ENCODE results near the gene DUS1L. TPM values are rescaled to one million over a fixed set of nuclear protein-coding genes. Genes with fewer than 3 reads are reported as not detected.

The DUS1L gene
- 100 to 1,000 TPM; 175 to 190 TPM for total RNA-seq

- H3K27ac Mint-ChIP-seq, result peak within 1 kb of the TSS; percentile 88
- H3K9me3 Mint-ChIP-seq, result no peaks in the 10 kb centered on the region
- peak within 1 kb of the TSS; percentile 85 for H3K4me3 Mint-ChIP-seq
- DNase-seq, result peak; percentile 81
- peaks cover 8% of the 10 kb centered on the region for H3K4me1 Mint-ChIP-seq
- no peaks in the 10 kb centered on the region for H3K27me3 Mint-ChIP-seq
- H3K36me3 Mint-ChIP-seq, result peaks cover 2% of the 10 kb centered on the region
Observed at GRCh38 chr17:82065638-82066303, at the start of gene DUS1L. Gene DUS1L (minus strand): TSS chr17:82065804. CDS start chr17:82065059, 745 bp downstream.

GRCh38 chr17:82114872-82115271, 49.3 kb upstream of the DUS1L start:
- H3K4me3 Mint-ChIP-seq, result no peak overlapping the region
- no peaks in the 10 kb centered on the region for H3K9me3 Mint-ChIP-seq
- H3K27me3 Mint-ChIP-seq, result no peaks in the 10 kb centered on the region
- no peaks in the 10 kb centered on the region for H3K36me3 Mint-ChIP-seq
- H3K27ac Mint-ChIP-seq, result no peak overlapping the region
- no peak for DNase-seq
- peaks cover 19% of the 10 kb centered on the region for H3K4me1 Mint-ChIP-seq

- H3K4me3 Mint-ChIP-seq, result no peak overlapping the region
Observed at GRCh38 chr17:82114447-82114846, 48.8 kb upstream of the DUS1L start.

GRCh38 chr17:82113941-82114340, 48.3 kb upstream of the DUS1L start:
- Mint-ChIP-seq H3K4me1 (peaks cover 12% of the 10 kb centered on the region), H3K27ac (no peak overlapping the region), H3K27me3 (no peaks in the 10 kb centered on the region), H3K9me3 (no peaks in the 10 kb centered on the region), H3K36me3 (no peaks in the 10 kb centered on the region), H3K4me3 (no peak overlapping the region)
- no peak for DNase-seq

More at GRCh38 chr17:82114447-82114846, 48.8 kb upstream of the DUS1L start:
- DNase-seq, result no peak
- H3K4me1 Mint-ChIP-seq, result peaks cover 15% of the 10 kb centered on the region
- H3K27ac Mint-ChIP-seq, result no peak overlapping the region
- H3K36me3 Mint-ChIP-seq, result no peaks in the 10 kb centered on the region
- no peaks in the 10 kb centered on the region for H3K9me3 Mint-ChIP-seq
- H3K27me3 Mint-ChIP-seq, result no peaks in the 10 kb centered on the region

GRCh38 chr17:82113422-82113821, 47.8 kb upstream of the DUS1L start:
- H3K27ac Mint-ChIP-seq, result no peak overlapping the region

GRCh38 chr17:82112914-82113311, 47.3 kb upstream of the DUS1L start:
- Mint-ChIP-seq H3K27me3 (no peaks in the 10 kb centered on the region), H3K4me3 (no peak overlapping the region), H3K4me1 (peaks cover 9% of the 10 kb centered on the region), H3K27ac (no peak overlapping the region), H3K9me3 (no peaks in the 10 kb centered on the region), H3K36me3 (no peaks in the 10 kb centered on the region)
- no peak for DNase-seq

More at GRCh38 chr17:82113422-82113821, 47.8 kb upstream of the DUS1L start:
- H3K9me3 Mint-ChIP-seq, result no peaks in the 10 kb centered on the region
- no peak overlapping the region for H3K4me3 Mint-ChIP-seq
- peaks cover 9% of the 10 kb centered on the region for H3K4me1 Mint-ChIP-seq
- no peak for DNase-seq
- H3K27me3 Mint-ChIP-seq, result no peaks in the 10 kb centered on the region
- H3K36me3 Mint-ChIP-seq, result no peaks in the 10 kb centered on the region

- no peak overlapping the region for H3K4me3 Mint-ChIP-seq
- peaks cover 12% of the 10 kb centered on the region for H3K4me1 Mint-ChIP-seq
Observed at GRCh38 chr17:82112181-82112913, 46.7 kb upstream of the DUS1L start.

DNA sequence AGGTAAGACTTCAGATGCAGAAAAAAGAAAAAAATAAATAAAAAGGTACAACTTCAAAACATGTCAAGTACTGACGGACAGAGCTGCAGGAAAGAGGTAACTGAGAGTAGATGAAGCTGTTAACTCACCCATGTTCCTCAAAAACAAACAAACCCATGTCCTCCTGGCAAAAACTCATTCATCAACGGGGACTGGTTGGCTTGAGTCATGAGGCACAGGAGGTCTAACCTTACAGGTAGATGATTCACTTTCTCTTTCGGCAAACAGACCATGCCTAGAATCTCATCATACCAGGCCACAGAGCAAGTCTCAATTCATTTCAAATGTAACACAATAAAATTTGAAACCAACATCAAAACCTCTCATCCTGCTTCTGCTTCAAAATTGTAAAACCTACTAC, 44.7 kb upstream of the DUS1L start:
- Mint-ChIP-seq H3K4me3 (no peak overlapping the region), H3K9me3 (no peaks in the 10 kb centered on the region), H3K4me1 (peaks cover 23% of the 10 kb centered on the region), H3K27ac (peak overlapping the region; percentile 36), H3K36me3 (no peaks in the 10 kb centered on the region), H3K27me3 (no peaks in the 10 kb centered on the region)
- DNase-seq, result no peak

More at GRCh38 chr17:82112181-82112913, 46.7 kb upstream of the DUS1L start:
- Mint-ChIP-seq H3K9me3 (no peaks in the 10 kb centered on the region), H3K27me3 (no peaks in the 10 kb centered on the region), H3K27ac (no peak overlapping the region), H3K36me3 (no peaks in the 10 kb centered on the region)
- no peak for DNase-seq

GRCh38 chr17:82108961-82109475, 43.4 kb upstream of the DUS1L start:
- no peaks in the 10 kb centered on the region for H3K9me3 Mint-ChIP-seq
- peaks cover 28% of the 10 kb centered on the region for H3K4me1 Mint-ChIP-seq
- DNase-seq, result no peak
- H3K4me3 Mint-ChIP-seq, result no peak overlapping the region
- H3K27ac Mint-ChIP-seq, result no peak overlapping the region
- H3K36me3 Mint-ChIP-seq, result no peaks in the 10 kb centered on the region
- no peaks in the 10 kb centered on the region for H3K27me3 Mint-ChIP-seq

GRCh38 chr17:82108496-82108945, 42.9 kb upstream of the DUS1L start:
- H3K36me3 Mint-ChIP-seq, result no peaks in the 10 kb centered on the region
- no peak for DNase-seq
- H3K9me3 Mint-ChIP-seq, result no peaks in the 10 kb centered on the region
- peaks cover 28% of the 10 kb centered on the region for H3K4me1 Mint-ChIP-seq
- peak overlapping the region; percentile 17 for H3K27ac Mint-ChIP-seq
- no peak overlapping the region for H3K4me3 Mint-ChIP-seq
- no peaks in the 10 kb centered on the region for H3K27me3 Mint-ChIP-seq

- peaks cover 28% of the 10 kb centered on the region for H3K4me1 Mint-ChIP-seq
- H3K27ac Mint-ChIP-seq, result peak overlapping the region; percentile 17
- H3K9me3 Mint-ChIP-seq, result no peaks in the 10 kb centered on the region
- H3K27me3 Mint-ChIP-seq, result no peaks in the 10 kb centered on the region
- no peaks in the 10 kb centered on the region for H3K36me3 Mint-ChIP-seq
- H3K4me3 Mint-ChIP-seq, result no peak overlapping the region
- no peak for DNase-seq
Observed at GRCh38 chr17:82108038-82108437, 42.4 kb upstream of the DUS1L start.

DNA sequence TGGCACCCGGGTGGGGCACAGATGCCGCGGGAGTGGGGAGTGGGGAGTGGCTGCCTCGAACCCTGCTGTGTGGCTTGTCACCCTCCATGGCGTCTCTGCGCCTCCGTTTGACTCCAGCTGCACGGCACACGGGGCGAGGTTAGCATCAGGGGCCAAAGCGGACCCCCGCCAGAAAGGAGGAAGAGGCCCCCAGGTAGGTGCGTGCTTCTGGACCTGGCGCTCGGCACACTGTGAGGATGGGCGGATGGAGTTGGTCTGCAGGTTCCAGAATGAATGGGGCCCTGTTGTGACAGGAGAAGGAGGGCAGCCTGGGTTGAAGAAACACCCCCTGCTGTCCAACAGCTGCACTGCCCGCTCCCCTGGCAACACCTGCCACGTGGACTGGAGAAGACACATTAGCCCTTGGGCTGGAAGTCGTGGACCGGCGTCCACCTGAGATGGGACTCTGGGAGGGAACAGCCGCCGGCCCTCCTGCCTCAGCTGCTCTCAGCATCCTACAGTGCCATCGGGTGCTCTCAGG, 41.8 kb upstream of the DUS1L start:
- Mint-ChIP-seq H3K9me3 (no peaks in the 10 kb centered on the region), H3K4me3 (peak overlapping the region; percentile 18), H3K27ac (peak overlapping the region; percentile 95), H3K4me1 (peaks cover 28% of the 10 kb centered on the region), H3K27me3 (no peaks in the 10 kb centered on the region), H3K36me3 (no peaks in the 10 kb centered on the region)
- no peak for DNase-seq

GRCh38 chr17:82106688-82107305, 41.2 kb upstream of the DUS1L start:
- DNase-seq, result no peak
- peak overlapping the region; percentile 89 for H3K4me3 Mint-ChIP-seq
- no peaks in the 10 kb centered on the region for H3K27me3 Mint-ChIP-seq
- no peaks in the 10 kb centered on the region for H3K36me3 Mint-ChIP-seq
- peak overlapping the region; percentile 95 for H3K27ac Mint-ChIP-seq
- no peaks in the 10 kb centered on the region for H3K9me3 Mint-ChIP-seq
- H3K4me1 Mint-ChIP-seq, result peaks cover 28% of the 10 kb centered on the region

GRCh38 chr17:82105882-82106687, 40.5 kb upstream of the DUS1L start:
- no peaks in the 10 kb centered on the region for H3K9me3 Mint-ChIP-seq
- H3K27ac Mint-ChIP-seq, result peak overlapping the region; percentile 95
- no peaks in the 10 kb centered on the region for H3K27me3 Mint-ChIP-seq
- H3K36me3 Mint-ChIP-seq, result no peaks in the 10 kb centered on the region
- H3K4me3 Mint-ChIP-seq, result peak overlapping the region; percentile 89
- peaks cover 28% of the 10 kb centered on the region for H3K4me1 Mint-ChIP-seq
- peak; percentile 70 for DNase-seq

Measured in activated naive CD8-positive, alpha-beta T cell treated with anti-CD3 and anti-CD28 coated beads for 36 hours (primary cell).